Measurements from ENCODE around the gene ZDHHC19.

The ZDHHC19 gene

GRCh38 chr3:196232882-196233251 is 21.7 kb upstream of the ZDHHC19 start:
- TF ChIP-seq CTCF (IDR thresholded peaks at IDR 0.05; ENCODE audit: low read depth, low read length, missing control alignments): no peak
- no peak for DNase-seq (ENCODE audit: low read depth)
- no peak overlapping the region for H3K4me3 ChIP-seq (ENCODE audit: low read depth, low read length)

GRCh38 chr3:196232154-196232881 is 21.1 kb upstream of the ZDHHC19 start:
- TF ChIP-seq CTCF (IDR thresholded peaks at IDR 0.05; ENCODE audit: low read depth, low read length, missing control alignments): no peak
- DNase-seq (ENCODE audit: low read depth): no peak
- H3K4me3 ChIP-seq (ENCODE audit: low read depth, low read length): no peak overlapping the region

GRCh38 chr3:196227629-196228493 is 16.7 kb upstream of the ZDHHC19 start:
- H3K4me3 ChIP-seq (ENCODE audit: low read depth, low read length): no peak overlapping the region
- no peak for DNase-seq (ENCODE audit: low read depth)
- TF ChIP-seq CTCF (IDR thresholded peaks at IDR 0.05; ENCODE audit: low read depth, low read length, missing control alignments): no peak

- no peak overlapping the region for H3K4me3 ChIP-seq (ENCODE audit: low read depth, low read length)
- TF ChIP-seq CTCF (IDR thresholded peaks at IDR 0.05; ENCODE audit: low read depth, low read length, missing control alignments): no peak
- DNase-seq (ENCODE audit: low read depth): no peak
Observed at GRCh38 chr3:196227121-196227561, 15.9 kb upstream of the ZDHHC19 start.

GRCh38 chr3:196225763-196226364 is 14.7 kb upstream of the ZDHHC19 start:
- no peak for DNase-seq (ENCODE audit: low read depth)
- H3K4me3 ChIP-seq (ENCODE audit: low read depth, low read length): no peak overlapping the region
- TF ChIP-seq CTCF (IDR thresholded peaks at IDR 0.05; ENCODE audit: low read depth, low read length, missing control alignments): no peak

- no peak for TF ChIP-seq CTCF (IDR thresholded peaks at IDR 0.05; ENCODE audit: low read depth, low read length, missing control alignments)
Observed at GRCh38 chr3:196225086-196225485, 13.9 kb upstream of the ZDHHC19 start.

More at GRCh38 chr3:196225086-196225485, 13.9 kb upstream of the ZDHHC19 start:
- H3K4me3 ChIP-seq (ENCODE audit: low read depth, low read length): no peak overlapping the region
- no peak for DNase-seq (ENCODE audit: low read depth)
